Right hindlimb (tissue), 1 donor: ENCODE data around the gene ZNF639.

ENCODE experiments used
- DNase-seq: peaks from one replicate; pipeline ENCODE4 v3.0.0-alpha.2; 2018

Gene ZNF639

DNA sequence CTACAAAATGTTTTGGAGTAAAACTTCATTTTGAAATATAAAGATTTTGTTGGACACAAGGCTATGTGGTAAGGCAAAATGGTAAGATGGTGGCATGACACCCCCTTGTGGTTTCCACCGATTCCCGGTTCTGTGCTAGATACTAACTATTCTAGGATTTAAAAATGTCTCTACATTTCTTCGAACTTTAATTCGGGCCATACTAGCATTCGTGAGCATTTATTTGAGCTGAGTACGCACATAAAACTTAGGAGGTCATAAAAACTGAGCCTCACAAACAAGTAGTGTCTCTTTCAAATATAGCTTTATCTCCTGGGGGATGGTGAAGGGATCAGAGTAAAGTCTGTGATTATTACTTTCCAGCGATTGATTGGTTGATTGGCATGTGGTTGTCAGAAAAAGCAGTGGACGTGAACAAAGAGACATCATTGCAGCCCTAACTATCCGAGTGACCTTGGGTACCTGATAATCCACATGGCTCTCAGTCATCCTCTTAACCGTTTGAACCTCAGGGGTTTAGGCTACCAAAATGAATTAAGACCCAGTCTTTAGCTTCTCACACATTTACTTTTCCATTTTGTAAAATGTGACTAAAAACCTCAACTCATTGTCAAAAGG, 1.1 kb upstream of the ZNF639 start:
- peak; percentile 57 for DNase-seq

DNA sequence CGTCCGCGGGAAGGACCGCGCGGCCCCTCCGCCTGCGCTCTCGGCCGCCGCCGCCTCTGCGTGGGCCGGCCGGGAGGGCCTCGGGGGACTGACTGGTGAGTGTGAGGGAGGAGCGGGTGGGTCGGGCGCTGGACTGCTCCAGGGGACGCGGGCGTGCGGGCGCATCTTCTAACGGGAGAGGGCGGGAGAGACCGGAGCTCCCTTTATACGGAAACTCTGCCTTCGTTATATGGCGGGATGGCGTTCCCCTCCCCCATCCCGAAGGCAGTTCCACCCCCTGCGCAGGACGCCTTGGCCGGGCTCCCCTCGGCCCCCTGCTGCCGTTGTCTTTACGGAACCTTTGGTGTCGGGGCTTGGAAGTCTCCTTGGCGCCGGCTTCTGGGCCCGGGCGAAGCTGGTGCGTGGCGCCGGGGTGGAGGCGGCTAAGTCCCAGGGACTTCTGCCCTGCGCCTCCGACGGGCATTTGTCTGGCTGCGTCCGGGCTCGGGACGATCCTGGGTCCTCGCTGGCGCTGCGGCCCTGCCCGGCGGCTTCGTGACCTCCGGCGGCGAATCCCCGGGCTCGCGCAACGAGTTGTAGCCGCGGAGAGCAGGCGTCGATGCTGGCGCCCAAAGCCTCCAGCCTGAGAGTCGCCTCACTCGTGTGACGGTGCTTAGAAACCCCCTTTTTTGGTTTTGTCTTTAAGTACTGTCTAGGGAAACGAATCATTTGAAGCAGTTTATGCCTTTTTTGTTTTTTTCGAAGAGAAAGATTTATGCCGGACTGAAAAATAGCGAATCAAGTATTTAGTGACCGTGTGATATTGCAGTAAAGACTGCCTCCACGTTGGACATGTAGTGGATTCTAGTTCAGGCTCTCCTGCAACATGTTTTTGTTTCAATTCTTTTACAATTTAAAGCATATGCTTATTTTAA, 623 bp downstream of the ZNF639 start:
- peak; percentile 84 for DNase-seq

DNA sequence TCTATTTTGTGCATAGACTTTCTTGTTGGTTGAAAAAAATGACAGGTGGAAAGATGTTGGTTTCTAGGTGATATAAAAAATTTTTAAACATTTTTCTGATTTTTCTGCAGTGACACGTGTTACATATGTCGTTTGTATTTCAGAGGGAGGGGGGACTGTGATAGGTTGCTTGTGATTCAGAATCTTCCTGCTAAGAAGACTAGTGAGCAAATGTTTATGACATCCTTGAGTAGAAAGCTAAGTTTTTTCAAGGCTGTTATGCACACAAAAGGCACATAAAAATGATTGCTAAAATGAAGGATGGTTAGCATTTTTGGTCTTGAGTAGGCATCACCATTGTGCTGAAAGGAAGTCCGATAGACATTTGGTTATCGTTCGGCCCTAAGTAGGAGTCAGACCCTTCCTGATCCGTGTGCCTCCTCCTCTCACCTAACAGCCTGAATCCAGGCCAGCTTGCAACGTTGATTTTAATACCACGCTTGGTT, 1.5 kb downstream of the ZNF639 start:
- DNase-seq = no peak

DNA sequence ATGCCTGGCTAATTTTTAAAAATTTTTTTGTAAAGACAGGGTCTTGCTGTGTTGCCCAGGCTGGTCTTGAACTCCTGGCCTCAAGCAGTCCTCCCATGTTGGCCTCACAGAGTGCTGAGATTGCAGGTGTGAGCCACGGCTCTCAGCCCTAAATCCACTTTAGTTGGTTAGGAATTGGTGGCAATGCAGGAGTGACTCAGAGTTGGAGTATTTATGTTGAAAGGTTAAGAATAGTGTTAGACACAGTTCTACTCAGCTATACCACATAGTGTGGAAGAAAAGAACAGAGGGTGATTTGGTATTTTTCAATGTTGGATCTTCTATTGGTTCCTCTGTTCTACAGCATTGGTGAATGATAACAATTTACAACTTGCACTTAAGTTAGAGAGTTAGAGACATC, 7.6 kb downstream of the ZNF639 start:
- DNase-seq = no peak

DNA sequence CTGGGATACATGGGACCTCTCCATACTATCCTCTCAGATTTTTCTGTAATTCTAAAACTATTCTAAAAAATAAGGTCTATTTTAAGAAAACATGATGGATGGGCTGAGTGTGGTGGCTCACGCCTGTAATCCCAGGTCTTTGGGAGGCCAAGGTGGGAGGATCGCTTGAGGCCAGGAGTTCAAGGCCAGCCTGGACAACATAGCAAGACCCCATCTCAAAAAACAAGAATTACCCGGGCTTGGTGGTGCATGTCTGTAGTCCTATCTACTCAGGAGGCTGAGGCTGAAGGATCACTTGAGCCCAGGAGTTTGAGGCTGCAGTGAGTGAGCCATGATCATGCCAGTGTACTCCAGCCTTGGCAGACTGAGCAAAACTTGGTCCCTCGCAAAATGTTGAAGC, 9.4 kb downstream of the ZNF639 start:
- no peak for DNase-seq

DNA sequence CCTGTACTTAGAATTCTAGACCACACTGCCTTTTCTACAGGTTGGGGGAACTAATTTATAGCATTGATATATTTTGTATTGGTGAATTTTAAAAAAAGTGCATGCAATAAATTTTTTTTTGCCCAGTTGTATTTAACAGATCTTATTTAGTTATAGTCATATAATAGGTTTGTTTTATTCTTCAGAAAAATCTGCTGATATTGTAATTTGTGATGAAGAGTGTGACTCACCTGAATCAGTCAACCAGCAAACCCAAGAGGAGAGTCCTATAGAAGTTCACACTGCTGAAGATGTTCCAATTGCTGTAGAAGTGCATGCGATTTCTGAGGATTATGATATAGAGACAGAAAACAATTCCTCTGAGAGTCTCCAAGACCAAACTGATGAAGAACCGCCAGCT, 10.3 kb downstream of the ZNF639 start:
- no peak for DNase-seq

DNA sequence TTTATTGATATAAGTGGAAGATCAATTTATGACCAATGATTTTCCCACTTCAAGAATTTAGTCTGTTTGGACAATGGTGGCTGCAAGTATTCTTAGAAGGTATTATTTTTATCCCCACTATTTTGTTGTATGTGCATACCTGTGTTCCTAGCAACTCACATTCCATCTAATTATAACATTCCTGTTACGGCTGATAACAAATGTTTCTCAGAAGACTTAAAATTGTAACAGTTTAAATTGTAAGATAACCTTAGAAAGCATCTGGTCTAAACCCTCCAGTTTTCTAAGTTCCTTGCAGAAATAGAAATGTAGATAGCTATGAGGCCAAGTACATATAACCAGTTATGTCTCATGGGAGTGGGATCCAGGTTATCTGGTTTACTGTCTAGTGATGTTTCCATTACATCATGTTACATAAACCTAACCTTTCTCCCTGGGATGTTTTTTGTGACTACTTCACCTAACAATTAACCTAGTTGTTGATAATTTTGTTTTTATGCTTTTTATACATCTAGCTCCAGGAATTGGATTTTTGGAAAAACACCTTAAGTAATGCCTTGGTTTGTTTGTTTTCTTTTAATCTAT, 13.6 kb downstream of the ZNF639 start:
- DNase-seq = no peak

DNA sequence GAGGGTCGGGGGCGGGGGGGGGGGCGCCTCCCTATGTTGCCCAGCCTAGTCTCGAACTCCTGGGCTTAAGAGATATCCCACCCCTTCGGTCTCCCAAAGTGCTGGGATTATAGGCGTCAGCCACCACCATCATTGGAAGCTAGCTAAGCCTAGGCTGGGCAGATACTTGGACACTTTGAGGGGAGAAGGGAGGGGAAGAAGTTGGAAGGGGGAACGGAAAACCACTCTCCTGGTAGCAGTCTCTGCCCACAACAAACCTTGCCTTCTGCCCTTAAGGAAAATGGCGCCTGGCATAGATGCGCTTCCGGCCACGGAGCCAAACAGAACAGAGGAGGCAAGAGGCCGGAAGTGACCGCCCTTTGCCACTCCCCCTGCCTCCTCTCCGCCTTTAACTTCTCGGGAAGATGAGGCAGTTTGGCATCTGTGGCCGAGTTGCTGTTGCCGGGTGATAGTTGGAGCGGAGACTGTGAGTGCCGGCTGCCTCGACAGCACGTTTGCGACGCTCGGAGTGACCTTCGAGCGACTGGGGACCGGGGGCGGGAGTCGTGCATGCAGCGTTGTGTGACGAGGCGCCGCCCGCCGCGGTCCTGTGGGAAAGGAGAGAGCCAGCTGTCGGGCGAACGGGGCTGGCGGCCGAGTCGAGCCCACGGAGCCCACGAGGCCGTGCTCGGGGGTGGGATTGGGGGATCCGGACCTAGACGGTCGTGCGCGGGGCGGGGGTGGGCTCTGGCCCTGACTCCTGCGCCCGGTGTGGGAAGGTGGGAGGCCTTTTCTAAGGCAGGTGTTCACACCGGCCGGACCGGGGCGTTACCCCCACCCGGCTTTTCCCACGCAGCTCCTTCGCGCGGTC, 24.7 kb downstream of the ZNF639 start, which contains the start of gene MFN1:
MFN1 (plus strand) TSS at position 365 of the 850 bp plus-strand sequence. CDS start 1,143 bp downstream, outside the sequence.
- DNase-seq = peak; percentile 98

DNA sequence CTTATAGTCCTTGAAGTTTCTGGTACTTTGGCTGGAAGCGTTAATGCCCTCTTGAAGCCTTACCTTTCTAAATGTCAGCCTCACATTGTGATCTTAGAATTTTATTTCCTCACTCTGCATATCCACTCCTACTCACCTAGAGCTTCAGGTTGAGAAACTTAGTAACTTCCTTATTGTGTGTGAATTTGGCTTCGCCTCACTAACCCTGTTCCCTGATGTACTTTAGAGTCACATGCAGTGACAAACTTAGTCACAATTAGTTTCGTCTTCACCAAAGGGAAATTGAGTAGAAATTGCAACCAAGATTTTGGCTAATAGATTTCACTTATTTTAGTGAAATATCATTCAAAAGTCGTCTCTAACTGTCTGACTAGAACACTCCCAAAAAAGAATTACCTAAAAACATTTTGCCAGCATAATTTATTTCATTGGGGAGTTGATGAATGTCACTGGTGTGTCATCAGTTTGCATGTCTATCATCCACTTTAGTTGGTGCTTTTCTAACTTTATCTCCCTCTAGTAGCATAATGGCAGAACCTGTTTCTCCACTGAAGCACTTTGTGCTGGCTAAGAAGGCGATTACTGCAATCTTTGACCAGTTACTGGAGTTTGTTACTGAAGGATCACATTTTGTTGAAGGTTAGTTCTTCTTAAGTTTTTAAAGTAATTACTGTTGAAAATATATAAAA, 25.6 kb downstream of the ZNF639 start:
- no peak for DNase-seq

DNA sequence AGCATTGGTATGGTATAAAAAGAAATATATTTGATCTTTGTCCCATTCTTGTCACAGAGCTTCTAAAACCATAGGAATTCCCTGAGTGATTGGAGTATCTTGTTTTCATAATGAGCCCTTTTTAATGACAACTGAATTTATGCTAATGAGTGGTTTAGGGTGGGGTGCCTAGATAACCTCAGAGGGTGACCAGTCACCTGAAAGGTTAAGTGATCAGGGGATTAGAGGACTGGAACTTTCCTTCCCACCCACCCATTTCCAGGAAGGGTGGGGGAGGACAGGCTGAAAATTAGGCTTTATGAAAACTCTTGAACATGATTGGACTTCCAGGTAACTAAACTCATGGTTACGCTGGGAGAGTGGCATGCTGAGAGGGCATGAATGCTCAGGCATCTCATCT, 33.2 kb downstream of the ZNF639 start:
- DNase-seq = no peak

DNA sequence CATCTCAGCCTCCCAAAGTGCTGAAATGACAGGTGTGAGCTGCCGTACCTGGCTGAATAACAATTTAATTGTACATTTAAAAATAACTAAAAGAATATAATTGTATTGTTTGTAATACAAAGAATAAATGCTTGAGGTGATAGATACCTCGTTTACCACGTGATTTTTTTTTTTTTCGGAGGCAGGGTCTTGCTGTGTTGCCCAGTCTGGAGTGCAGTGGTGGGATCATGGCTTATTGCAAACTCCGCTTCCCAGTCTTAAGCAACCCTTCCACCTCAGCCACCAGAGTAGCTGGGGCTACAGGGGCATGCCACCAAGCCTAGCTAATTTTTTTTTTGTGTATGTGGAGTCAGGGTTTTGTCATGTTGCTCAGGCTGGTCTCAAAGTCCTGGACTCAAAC, 40.5 kb downstream of the ZNF639 start:
- DNase-seq = no peak

DNA sequence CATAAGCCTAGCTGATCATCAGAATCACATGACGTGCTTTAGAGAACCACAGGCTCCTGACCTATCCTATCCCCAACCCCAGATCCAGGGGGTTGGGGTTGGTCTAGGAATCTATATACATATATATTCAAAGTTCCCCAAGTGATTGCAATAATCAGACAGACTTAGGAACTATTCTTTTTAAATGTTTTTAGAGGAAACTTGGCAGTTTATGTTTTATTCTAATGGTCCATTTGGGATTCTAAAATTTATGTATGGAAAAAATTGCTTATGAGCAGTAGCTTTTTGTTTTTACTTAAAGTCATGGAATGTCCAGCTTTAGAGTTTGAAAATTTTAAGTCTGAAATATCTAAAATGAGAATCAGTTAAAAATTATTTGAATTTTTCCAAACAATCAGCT, 46.8 kb downstream of the ZNF639 start:
- no peak for DNase-seq

DNA sequence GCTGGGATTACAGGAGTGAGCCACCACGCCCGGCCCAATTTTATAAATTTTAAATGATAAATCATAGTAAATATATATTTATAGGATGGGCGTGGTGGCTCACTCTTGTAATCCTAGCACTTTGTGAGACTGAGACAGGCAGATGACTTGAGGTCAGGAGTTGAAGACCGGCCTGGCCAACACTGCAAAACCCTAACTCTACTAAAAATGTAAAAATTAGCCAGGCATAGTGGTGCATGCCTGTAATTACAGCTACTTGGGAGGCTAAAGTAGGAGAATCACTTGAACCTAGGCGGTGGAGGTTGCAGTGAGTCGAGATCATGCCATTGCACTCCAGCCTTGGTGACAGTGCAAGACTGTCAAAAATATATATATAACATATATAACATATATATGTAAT, 51.1 kb downstream of the ZNF639 start:
- no peak for DNase-seq

DNA sequence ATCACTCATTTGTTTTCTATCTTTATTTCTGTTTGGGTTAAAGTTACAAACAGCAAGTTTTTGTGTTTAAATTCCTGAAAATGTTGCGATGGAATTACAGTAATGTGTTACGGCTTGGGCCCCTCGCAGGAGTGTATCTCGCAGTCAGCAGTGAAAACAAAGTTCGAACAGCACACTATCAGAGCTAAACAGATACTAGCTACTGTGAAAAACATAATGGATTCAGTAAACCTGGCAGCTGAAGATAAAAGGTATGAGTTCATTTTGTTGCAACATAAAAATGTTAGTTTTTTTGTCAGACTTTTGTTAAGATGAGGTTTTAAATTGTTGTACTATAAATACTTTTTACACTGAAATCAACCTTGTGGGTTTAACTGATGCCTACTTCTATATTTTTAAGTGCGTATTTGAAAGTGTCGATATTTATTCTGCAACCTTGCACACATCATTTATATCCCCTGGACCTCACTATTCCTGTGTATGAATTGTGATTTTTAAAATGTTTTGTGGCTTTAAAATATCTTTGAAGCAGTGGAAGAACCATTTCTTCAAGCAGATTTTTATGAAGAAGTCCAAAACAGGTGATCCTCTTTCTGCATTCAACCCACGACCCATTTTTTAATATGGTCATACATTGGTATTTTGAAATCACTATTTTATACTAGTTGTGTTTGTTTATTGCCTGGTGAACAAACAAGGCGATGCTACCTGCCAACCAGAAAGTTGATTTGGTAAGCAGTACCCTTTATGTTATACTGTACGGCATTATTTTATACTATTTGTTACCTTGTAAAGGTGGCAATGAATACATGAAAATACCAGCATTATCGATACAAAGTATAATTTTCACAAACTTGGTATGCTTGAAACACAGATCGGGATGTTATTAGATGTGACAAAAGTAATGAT, 52.5 kb downstream of the ZNF639 start:
- DNase-seq = no peak

DNA sequence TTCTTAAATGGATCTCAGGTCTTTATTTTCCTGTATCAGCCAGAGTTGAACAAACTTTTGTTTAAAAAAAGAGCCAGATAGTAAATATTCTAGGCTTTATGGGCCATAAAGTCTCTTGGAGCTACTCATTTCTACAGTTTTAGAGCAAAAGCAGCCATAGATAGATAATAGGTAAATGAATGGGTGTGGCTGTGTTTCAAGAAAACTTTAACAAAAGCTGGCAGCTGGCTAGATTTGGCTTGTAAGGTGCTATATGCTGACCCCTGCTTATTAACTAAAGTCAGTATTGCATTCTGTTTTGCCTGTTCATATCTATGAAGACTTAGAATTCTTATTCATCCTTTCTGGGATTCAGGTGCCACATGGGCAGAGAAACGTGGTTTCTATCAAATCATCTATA, 53.6 kb downstream of the ZNF639 start:
- no peak for DNase-seq
